ENCODE results near the gene GRP.

DNA sequence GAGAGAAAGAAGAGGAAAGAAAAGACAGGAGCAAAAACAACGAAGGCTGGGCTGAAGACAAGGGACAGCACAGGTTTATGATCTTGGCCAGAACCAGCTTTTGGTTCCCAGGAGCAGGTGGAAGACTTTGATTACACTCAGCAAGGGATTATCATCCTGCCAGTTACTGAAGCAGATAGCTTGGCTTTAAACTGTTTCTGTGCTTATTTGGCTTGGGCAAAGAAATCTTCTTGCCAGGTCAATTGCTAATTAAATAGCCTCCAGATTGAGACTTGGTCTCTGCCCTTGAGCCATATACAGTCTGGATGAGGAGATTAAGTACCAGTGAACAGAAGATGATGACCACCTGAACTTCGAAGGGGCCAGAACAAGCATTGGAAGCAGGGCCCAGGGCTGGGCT is 22.3 kb upstream of the GRP start:
- no peak for TF ChIP-seq POLR2AphosphoS5 (IDR thresholded peaks at IDR 0.05)
- TF ChIP-seq, protein P1, sequence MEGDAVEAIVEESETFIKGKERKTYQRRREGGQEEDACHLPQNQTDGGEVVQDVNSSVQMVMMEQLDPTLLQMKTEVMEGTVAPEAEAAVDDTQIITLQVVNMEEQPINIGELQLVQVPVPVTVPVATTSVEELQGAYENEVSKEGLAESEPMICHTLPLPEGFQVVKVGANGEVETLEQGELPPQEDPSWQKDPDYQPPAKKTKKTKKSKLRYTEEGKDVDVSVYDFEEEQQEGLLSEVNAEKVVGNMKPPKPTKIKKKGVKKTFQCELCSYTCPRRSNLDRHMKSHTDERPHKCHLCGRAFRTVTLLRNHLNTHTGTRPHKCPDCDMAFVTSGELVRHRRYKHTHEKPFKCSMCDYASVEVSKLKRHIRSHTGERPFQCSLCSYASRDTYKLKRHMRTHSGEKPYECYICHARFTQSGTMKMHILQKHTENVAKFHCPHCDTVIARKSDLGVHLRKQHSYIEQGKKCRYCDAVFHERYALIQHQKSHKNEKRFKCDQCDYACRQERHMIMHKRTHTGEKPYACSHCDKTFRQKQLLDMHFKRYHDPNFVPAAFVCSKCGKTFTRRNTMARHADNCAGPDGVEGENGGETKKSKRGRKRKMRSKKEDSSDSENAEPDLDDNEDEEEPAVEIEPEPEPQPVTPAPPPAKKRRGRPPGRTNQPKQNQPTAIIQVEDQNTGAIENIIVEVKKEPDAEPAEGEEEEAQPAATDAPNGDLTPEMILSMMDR (IDR thresholded peaks at IDR 0.05) = no peak
- no peak for TF ChIP-seq POLR2A (IDR thresholded peaks at IDR 0.05)

All from stomach (tissue), 4 donors.